NCI-H226 (cell line): Measurements from ENCODE around the gene CNTLN.
"Not testable (repeated sequence)": the region's sequence is repeated elsewhere in the genome, so short reads cannot be mapped to it uniquely, and the experiment has no call there.

Experiments used
- DNase-seq: peaks from one replicate; pipeline ENCODE4 v3.0.0-alpha.2; 2015

Gene CNTLN

GRCh38 chr9:17315341-17315740 is 180.5 kb downstream of the CNTLN start:
- no peak for DNase-seq

GRCh38 chr9:17318821-17319320 is 184.0 kb downstream of the CNTLN start:
- no peak for DNase-seq

- DNase-seq = no peak
Observed at GRCh38 chr9:17319864-17320263, 185.0 kb downstream of the CNTLN start.

GRCh38 chr9:17322882-17323864 is 188.3 kb downstream of the CNTLN start:
- DNase-seq = no peak

GRCh38 chr9:17328331-17328730 is 193.5 kb downstream of the CNTLN start:
- no peak for DNase-seq

- DNase-seq = no peak
Observed at GRCh38 chr9:17330097-17330496, 195.3 kb downstream of the CNTLN start.

- DNase-seq = no peak
Observed at GRCh38 chr9:17332115-17332514, 197.3 kb downstream of the CNTLN start.

- DNase-seq = no peak
Observed at GRCh38 chr9:17339156-17339555, 204.3 kb downstream of the CNTLN start.

GRCh38 chr9:17342696-17343095 is 207.9 kb downstream of the CNTLN start:
- no peak for DNase-seq

GRCh38 chr9:17349831-17350230 is 215.0 kb downstream of the CNTLN start:
- DNase-seq = peak; percentile 24

- not testable (repeated sequence) for DNase-seq
Observed at GRCh38 chr9:17354006-17354405, 219.2 kb downstream of the CNTLN start.

GRCh38 chr9:17361378-17361777 is 226.5 kb downstream of the CNTLN start:
- DNase-seq = no peak

GRCh38 chr9:17367035-17367434 is 232.2 kb downstream of the CNTLN start:
- no peak for DNase-seq

- DNase-seq = no peak
Observed at GRCh38 chr9:17380126-17380861, 245.5 kb downstream of the CNTLN start.

GRCh38 chr9:17387565-17387964 is 252.7 kb downstream of the CNTLN start:
- no peak for DNase-seq

GRCh38 chr9:17389026-17389425 is 254.2 kb downstream of the CNTLN start:
- no peak for DNase-seq

GRCh38 chr9:17394881-17395510 is 260.2 kb downstream of the CNTLN start:
- DNase-seq = no peak

GRCh38 chr9:17397166-17397728 is 262.4 kb downstream of the CNTLN start:
- not testable (repeated sequence) for DNase-seq

- no peak for DNase-seq
Observed at GRCh38 chr9:17398350-17398749, 263.5 kb downstream of the CNTLN start.

GRCh38 chr9:17401858-17402257 is 267.0 kb downstream of the CNTLN start:
- no peak for DNase-seq

- DNase-seq = no peak
Observed at GRCh38 chr9:17402309-17402708, 267.5 kb downstream of the CNTLN start.

- no peak for DNase-seq
Observed at GRCh38 chr9:17403539-17403938, 268.7 kb downstream of the CNTLN start.

GRCh38 chr9:17414986-17415385 is 280.1 kb downstream of the CNTLN start:
- DNase-seq = no peak
